ENCODE data around the gene REXO1. TPM values are rescaled to one million over a fixed set of nuclear protein-coding genes. Genes with fewer than 3 reads are reported as not detected.

The REXO1 gene
- total and polyA plus RNA-seq, 9 of the 15 experiments (the other 6 are each of a cell fraction or from before 2014, with no cell fraction given), result 0.04 to 63.3 (median 15.8) TPM

- Histone ChIP-seq H4K20me1 (replicated peaks; ENCODE audit: control insufficient read depth, insufficient read depth, low read length) (no peaks in the 10 kb centered on the region), H3K9me1 (ENCODE audit: control insufficient read depth, insufficient read depth, low read length) (no peaks in the 10 kb centered on the region), H3K79me2 (ENCODE audit: control insufficient read depth, insufficient read depth, low read length) (peaks cover 5% of the 10 kb centered on the region; the same call in 1 of the 3 replicates), H3K4me1 (replicated peaks in 1 of 2; ENCODE audit: control insufficient read depth in 2 of 2, insufficient read depth in 2 of 2, low read length in 2 of 2) (peaks cover 6 to 69% of the 10 kb centered on the region in 2 experiments; a peak in 3 of 5 replicates), H3K9ac (ENCODE audit: insufficient read depth in 1 of 2, low read depth in 2 of 2, low read length in 2 of 2) (no peak overlapping the region), H2AFZ (ENCODE audit: low read depth, low read length) (no peak overlapping the region), H3K9me3 (replicated peaks; ENCODE audit: control insufficient read depth, insufficient read depth, low read depth, low read length) (no peaks in the 10 kb centered on the region; the same call in 1 of the 2 replicates), H3K27ac (ENCODE audit: extremely low read depth, low read depth, low read length) (no peak overlapping the region), H3K36me3 (ENCODE audit: control insufficient read depth, insufficient read depth, low read length) (0 out of 3 replicates have a peak, but pooled peaks cover 3% of the 10 kb centered on the region), H3K4me3 (no peak overlapping the region), H3K27me3 (ENCODE audit: control insufficient read depth in 2 of 2, insufficient read depth in 2 of 2, low read length in 2 of 2) (no peaks in the 10 kb centered on the region), H3K4me2 (ENCODE audit: insufficient read depth, low read length) (no peak overlapping the region)
- intact Hi-C loops (cut with micrococcal nuclease) (no loop called here), in situ Hi-C loops (cut with MboI) (no loop called here)
- POLR2A ChIA-PET, result interaction anchor here (0.7 kb wide), 1 partner anchor 12 kb away, joined by 3 read pairs; no protein-coding TSS in a partner anchor
- BruUV-seq (replicated peaks), result no TSS peak
- CTCF ChIA-PET (ENCODE audit: low intra/inter-chr PET ratio), result no interaction called here
- ATAC-seq (no peak), FAIRE-seq (no peak), DNase-seq (ENCODE audit: extremely low read depth in 1 of 4, low spot score in 3 of 4) (no peak)
- TF ChIP-seq VEZF1 (CRISPR knock-in tag; IDR thresholded peaks at IDR 0.05) (no peak), UBTF (IDR thresholded peaks at IDR 0.05; ENCODE audit: borderline replicate concordance in 1 of 2, low read depth in 2 of 2, low read length in 2 of 2) (no peak), ZNF263 (CRISPR knock-in tag; IDR thresholded peaks at IDR 0.05; ENCODE audit: borderline replicate concordance) (no peak), ZKSCAN8 (CRISPR knock-in tag; IDR thresholded peaks at IDR 0.05) (peak; percentile 98), TCF7 (IDR thresholded peaks at IDR 0.05; ENCODE audit: borderline replicate concordance) (no peak), ZNF398 (CRISPR knock-in tag; IDR thresholded peaks at IDR 0.05) (no peak)
- WGBS (ENCODE audit: insufficient coverage, low coverage, missing lambda C conversion rate), result 80% methylated on average over 1 of the region's 2 CpGs
These were observed 39.9 kb downstream of the REXO1 start for GRCh38 chr19:1808395-1808731.

Measured in K562 (cell line).